HCT116 (cell line): ENCODE results near the gene SPDEF. TPM values are rescaled to one million over a fixed set of nuclear protein-coding genes. Genes with fewer than 3 reads are reported as not detected.

ENCODE experiments used
- ATAC-seq: fragments of 200-7000 bp; cut with Tn5 transposase; 2 replicates; pipeline ENCODE4 v1.9.1; 2020; ENCODE audit warnings: mild to moderate bottlenecking, moderate library complexity
- BruUV-seq: library from RNA; stranded (reverse); fragments of 400-500 nt; replicated peaks from 2 replicates; lab custom pipeline; 2021; lab: Mats Ljungman, UMichigan
- CTCF ChIA-PET: fragments of 300-600 bp; sonication (Branson Sonifier 250); formaldehyde crosslinking; loops from one replicate; lab custom pipeline; 2021; ENCODE audit warnings: antibody characterized with exemption; lab: Charles Lee
- POLR2A ChIA-PET: fragments of 300-600, 350-600 bp; sonication (Branson Sonifier 250); formaldehyde crosslinking; loops from one replicate; lab custom pipeline; 2021; ENCODE audit warnings: antibody characterized with exemption; lab: Charles Lee
- RAD21 ChIA-PET, 2 experiments: fragments of 300-600 bp; sonication (Branson Sonifier 250); formaldehyde crosslinking; loops; one replicate each; lab custom pipeline; 2023; ENCODE audit warnings: low total read pairs in 2 of 2; ENCODE audit not compliant: uncharacterized antibody in 2 of 2, unreplicated experiment in 2 of 2, low non-redundant PET in 1 of 2; lab: Charles Lee
- DNase-seq: peaks from one replicate; pipeline ENCODE4 v3.0.0-alpha.2; 2010; ENCODE audit warnings: low read depth, low spot score
- H2AFZ ChIP-seq: fragments of 200-600 bp; shearing (Covaris generic), sonication (generic); 2 replicates; pipeline ENCODE4 v1.6.1; 2017; ENCODE audit warnings: low read depth, mixed run types, mixed read lengths, antibody characterized with exemption, low read length; ENCODE audit not compliant: poor library complexity, severe bottlenecking
- H3K27ac ChIP-seq: 2 replicates; pipeline ENCODE4 v1.5.1; 2012; ENCODE audit warnings: low read depth, low read length
- H3K27me3 ChIP-seq: fragments of 200-600 bp; sonication (generic); 2 replicates; pipeline ENCODE4 v1.6.1; 2016; ENCODE audit warnings: mixed run types, low read length, mixed read lengths; ENCODE audit not compliant: insufficient read depth
- H3K36me3 ChIP-seq, 2 experiments: fragments of 200-500 bp in 1 of 2; fragments of 200-600 bp in 1 of 2; sonication (Bioruptor generic) in 1 of 2; sonication (generic) in 1 of 2; 2 replicates each; pipeline versions ENCODE4 v1.5.1 to v1.6.1; 2014 to 2016; ENCODE audit warnings: low read length in 2 of 2, inconsistent platforms in 1 of 2, mixed read lengths in 1 of 2, mixed run types in 1 of 2; ENCODE audit not compliant: insufficient read depth in 2 of 2, control insufficient read depth in 1 of 2
- H3K4me1 ChIP-seq, 2 experiments: fragments of 200-600 bp in 1 of 2; sonication (generic) in 1 of 2; 2 replicates each; pipeline versions ENCODE4 v1.5.1 to v1.6.1; 2012 to 2017; ENCODE audit warnings: low read length in 2 of 2, inconsistent platforms in 1 of 2, mild to moderate bottlenecking in 1 of 2, mixed read lengths in 1 of 2, mixed run types in 1 of 2, moderate library complexity in 1 of 2; ENCODE audit not compliant: insufficient read depth in 2 of 2, control insufficient read depth in 1 of 2
- H3K4me2 ChIP-seq: fragments of 200-600 bp; sonication (generic); 2 replicates; pipeline ENCODE4 v1.6.1; 2017; ENCODE audit warnings: mixed run types, low read length, mixed read lengths
- H3K4me3 ChIP-seq, 2 experiments: fragments of 200-600 bp in 1 of 2; sonication (generic) in 1 of 2; replicated peaks in 1 of 2; 2 replicates each; pipeline ENCODE4 v1.5.1; 2011 to 2016; ENCODE audit warnings: low read length in 2 of 2, control low read depth in 1 of 2, low read depth in 1 of 2, mild to moderate bottlenecking in 1 of 2, mixed read lengths in 1 of 2, mixed run types in 1 of 2
- H3K79me2 ChIP-seq: fragments of 200-600 bp; sonication (generic); 2 replicates; pipeline ENCODE4 v1.6.1; 2017; ENCODE audit warnings: mild to moderate bottlenecking, mixed run types, low read length, moderate library complexity, mixed read lengths; ENCODE audit not compliant: insufficient read depth
- H3K9ac ChIP-seq: fragments of 200-600 bp; sonication (generic); 2 replicates; pipeline ENCODE4 v1.6.1; 2016; ENCODE audit warnings: low read length, mixed read lengths
- H3K9me2 ChIP-seq: fragments of 200-600 bp; sonication (generic), shearing (Covaris generic); 2 replicates; pipeline ENCODE4 v1.6.1; 2017; ENCODE audit warnings: mixed run types, mild to moderate bottlenecking, moderate library complexity; ENCODE audit not compliant: insufficient read depth
- H3K9me3 ChIP-seq, 2 experiments: fragments of 200-500 bp in 1 of 2; fragments of 200-600 bp in 1 of 2; sonication (Bioruptor generic) in 1 of 2; sonication (generic) in 1 of 2; 2 replicates each; pipeline ENCODE4 v1.6.1; 2014 to 2017; ENCODE audit warnings: low read length in 2 of 2, mixed read lengths in 2 of 2, inconsistent platforms in 1 of 2, low read depth in 1 of 2, mild to moderate bottlenecking in 1 of 2, mixed run types in 1 of 2, moderate library complexity in 1 of 2; ENCODE audit not compliant: control insufficient read depth in 1 of 2, insufficient read depth in 1 of 2
- H4K20me1 ChIP-seq: fragments of 200-600 bp; sonication (generic), shearing (Covaris generic); 2 replicates; pipeline ENCODE4 v1.6.1; 2017; ENCODE audit warnings: mixed run types, mild to moderate bottlenecking, moderate library complexity; ENCODE audit not compliant: insufficient read depth
- CBX3 ChIP-seq: IDR thresholded peaks from 2 replicates; pipeline ENCODE4 v1.6.1; 2012; ENCODE audit warnings: low read depth
- CEBPB ChIP-seq: IDR thresholded peaks from 2 replicates; pipeline ENCODE4 v1.6.1; 2012; ENCODE audit warnings: low read depth
- EGR1 ChIP-seq: IDR thresholded peaks from 2 replicates; pipeline ENCODE4 v1.6.1; 2012; ENCODE audit warnings: low read depth
- ELF1 ChIP-seq: IDR thresholded peaks from 2 replicates; pipeline ENCODE4 v1.6.1; 2012; ENCODE audit warnings: low read depth, borderline replicate concordance
- EZH2 ChIP-seq: fragments of 200-600 bp; sonication (generic); IDR thresholded peaks from 2 replicates; pipeline ENCODE4 v1.6.1; 2017; ENCODE audit warnings: antibody characterized with exemption, mixed run types
- FOSL1 ChIP-seq: IDR thresholded peaks from 2 replicates; pipeline ENCODE4 v1.6.1; 2012; ENCODE audit warnings: low read depth
- JUND ChIP-seq: IDR thresholded peaks from 2 replicates; pipeline ENCODE4 v1.6.1; 2012
- MAX ChIP-seq: IDR thresholded peaks from 2 replicates; pipeline ENCODE4 v1.6.1; 2012
- POLR2A ChIP-seq: IDR thresholded peaks from 2 replicates; pipeline ENCODE4 v1.7.0; 2011; ENCODE audit warnings: borderline replicate concordance; ENCODE audit not compliant: insufficient read depth, insufficient read length; ENCODE audit errors: extremely low read depth
- POLR2AphosphoS5 ChIP-seq: IDR thresholded peaks from 2 replicates; pipeline ENCODE4 v1.6.1; 2011; ENCODE audit warnings: mild to moderate bottlenecking, low read depth, low read length, moderate library complexity
- RAD21 ChIP-seq: IDR thresholded peaks from 2 replicates; pipeline ENCODE4 v1.6.1; 2012; ENCODE audit warnings: low read depth, mild to moderate bottlenecking
- REST ChIP-seq: IDR thresholded peaks from 2 replicates; pipeline ENCODE4 v1.6.1; 2012; ENCODE audit warnings: low read depth
- SIN3A ChIP-seq: IDR thresholded peaks from 2 replicates; pipeline ENCODE4 v1.6.1; 2012; ENCODE audit warnings: low read depth
- SP1 ChIP-seq: IDR thresholded peaks from 2 replicates; pipeline ENCODE4 v1.6.1; 2012; ENCODE audit warnings: low read depth
- SRF ChIP-seq: IDR thresholded peaks from 2 replicates; pipeline ENCODE4 v1.6.1; 2012; ENCODE audit warnings: low read depth
- TCF7L2 ChIP-seq: IDR thresholded peaks from 2 replicates; pipeline ENCODE4 v1.7.0; 2011; ENCODE audit warnings: borderline replicate concordance, inconsistent platforms; ENCODE audit not compliant: insufficient read depth, insufficient read length; ENCODE audit errors: extremely low read depth
- YY1 ChIP-seq: IDR thresholded peaks from 2 replicates; pipeline ENCODE4 v1.6.1; 2011; ENCODE audit warnings: low read length, low read depth, moderate library complexity, mild to moderate bottlenecking; ENCODE audit not compliant: insufficient replicate concordance; ENCODE audit errors: extremely low read depth
- ZBTB33 ChIP-seq: IDR thresholded peaks from 2 replicates; pipeline ENCODE4 v1.6.1; 2011; ENCODE audit warnings: mild to moderate bottlenecking, low read length, moderate library complexity; ENCODE audit not compliant: insufficient replicate concordance; ENCODE audit errors: extremely low read depth
- ZNF274 ChIP-seq: fragments of 200-500 bp; sonication (Bioruptor generic); IDR thresholded peaks from 2 replicates; pipeline ENCODE4 v1.6.1; 2014; ENCODE audit warnings: mild to moderate bottlenecking, low read depth, low read length, inconsistent platforms
- intact Hi-C: fragments of 100-400 bp; cut with micrococcal nuclease; formaldehyde crosslinking; loops from 2 replicates; pipeline ENCODE4 v1.10.0; 2022
- total RNA-seq: library from RNA; stranded (reverse); gene quantifications from one replicate; pipeline ENCODE4 v1.2.1, GENCODE V29; 2021; ENCODE audit not compliant: unreplicated experiment

SPDEF gene
- total RNA-seq, 1 experiment from 2014 or later = 0.39 TPM

GRCh38 chr6:34497411-34497810 is 58.7 kb downstream of the SPDEF start:
- POLR2A ChIA-PET = no interaction called here

More at GRCh38 chr6:34497411-34497810, 58.7 kb downstream of the SPDEF start:
- CTCF ChIA-PET = no interaction called here
- no peaks in the 10 kb centered on the region for H3K4me1 ChIP-seq
- no peak overlapping the region for H2AFZ ChIP-seq
- no peak overlapping the region for H3K9ac ChIP-seq
- DNase-seq (no peak), ATAC-seq (no peak)
- no peak overlapping the region for H3K4me3 ChIP-seq
- H3K9me2 ChIP-seq = no peaks in the 10 kb centered on the region
- H3K27ac ChIP-seq = no peak overlapping the region
- no TSS peak for BruUV-seq
- intact Hi-C loops = no loop called here
- H3K36me3 ChIP-seq = no peaks in the 10 kb centered on the region
- no peaks in the 10 kb centered on the region for H4K20me1 ChIP-seq
- peaks cover 0 to 6% of the 10 kb centered on the region in 2 experiments; a peak in 2 of 4 replicates for H3K9me3 ChIP-seq
- no peaks in the 10 kb centered on the region for H3K27me3 ChIP-seq
- RAD21 ChIA-PET = no interaction called here
- H3K79me2 ChIP-seq = no peaks in the 10 kb centered on the region
- H3K4me2 ChIP-seq = no peak overlapping the region
- TF ChIP-seq CEBPB (no peak), SP1 (no peak), RAD21 (no peak), CBX3 (no peak), TCF7L2 (no peak), JUND (no peak), REST (no peak), EZH2 (no peak), SIN3A (no peak), FOSL1 (no peak), POLR2AphosphoS5 (no peak), ELF1 (no peak), SRF (no peak), POLR2A (no peak), MAX (no peak), EGR1 (no peak), ZBTB33 (no peak), YY1 (no peak), ZNF274 (no peak)
